GM18909 (cell line): Measurements from ENCODE around the gene PDK2.
A peak's percentile ranks its signal among the peaks of the same experiment; 100 is the strongest.

Experiments
- ATAC-seq: cut with Tn5 transposase; IDR thresholded peaks from one replicate; pipeline ENCODE4 v1.9.1; 2021; ENCODE audit warnings: mild to moderate bottlenecking; ENCODE audit not compliant: unreplicated experiment, poor library complexity

Gene PDK2

DNA sequence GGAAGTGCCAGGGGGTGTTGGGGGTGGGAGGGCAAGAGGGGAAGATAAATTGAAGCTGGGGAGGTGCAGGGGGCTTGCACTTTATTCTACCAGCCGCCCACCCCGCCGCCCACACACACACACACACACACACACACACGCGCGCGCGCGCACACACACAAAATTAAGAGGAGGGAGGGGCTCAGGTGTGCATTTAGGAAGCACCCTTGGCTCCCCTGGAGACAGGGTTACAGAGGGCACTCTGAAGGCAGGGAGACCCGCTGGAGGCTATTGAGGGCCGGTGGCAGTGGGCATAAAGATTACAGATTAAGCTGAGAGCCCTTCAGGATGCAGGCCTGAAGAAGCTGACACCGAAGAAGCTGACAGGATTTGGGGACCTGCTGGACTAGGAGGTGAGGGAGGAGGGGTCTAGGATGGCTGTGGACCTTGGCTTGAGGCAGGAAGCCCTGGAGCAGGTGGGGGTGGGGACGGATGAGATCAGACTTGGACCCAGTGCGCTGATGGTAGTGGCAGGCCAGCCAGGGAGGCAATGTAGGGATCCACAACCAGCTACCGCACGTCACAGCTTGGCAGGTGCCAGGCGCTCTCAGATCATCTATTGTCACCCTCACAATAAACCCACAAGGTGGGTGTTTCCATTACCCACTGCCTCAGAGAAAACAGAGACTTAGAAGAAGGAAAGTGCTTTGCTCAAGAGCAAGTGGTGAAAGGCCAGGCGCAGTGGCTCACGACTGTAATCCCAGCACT lies 35.6 kb downstream of the PDK2 start:
- no peak for ATAC-seq

GRCh38 chr17:50132104-50132794 lies 37.1 kb downstream of the PDK2 start:
- ATAC-seq: no peak

DNA sequence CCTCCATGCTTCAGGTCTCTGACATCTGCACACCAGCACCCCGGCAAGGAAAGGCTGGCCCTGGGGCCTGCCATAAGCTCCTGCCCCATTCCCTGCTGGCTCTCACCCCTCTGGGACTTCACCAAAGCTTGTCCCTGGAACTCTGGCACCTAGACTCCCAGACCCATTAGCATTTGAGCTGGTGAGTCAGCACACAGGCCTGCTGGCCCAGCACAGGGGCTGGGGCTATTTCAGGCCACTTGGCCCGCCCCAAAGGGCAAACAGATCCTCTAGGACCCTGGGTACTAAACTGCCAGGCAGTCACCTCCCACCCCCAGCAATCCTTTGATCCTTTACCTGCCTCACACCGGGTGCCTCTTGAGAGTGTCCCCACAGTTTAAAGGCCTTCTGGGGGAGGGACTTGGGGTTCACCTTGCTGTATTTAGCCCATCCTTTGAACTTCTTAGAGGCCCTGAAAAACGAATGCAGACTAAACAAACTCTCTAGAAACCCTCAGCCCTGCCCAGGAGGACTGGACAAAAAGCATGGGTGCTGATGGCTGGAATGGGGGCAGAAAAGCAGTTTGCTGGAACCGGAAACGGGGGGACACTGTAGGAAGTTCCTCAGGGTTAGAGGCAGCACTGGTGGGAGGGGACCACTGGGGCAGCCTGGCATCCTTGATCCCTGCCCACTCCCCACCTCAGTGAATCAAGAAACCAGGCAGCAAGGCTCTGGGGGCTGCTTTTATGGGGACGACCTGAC lies 38.0 kb downstream of the PDK2 start:
- no peak for ATAC-seq

- no peak for ATAC-seq
Observed at GRCh38 chr17:50133769-50134099, 38.6 kb downstream of the PDK2 start.

- no peak for ATAC-seq
Observed at GRCh38 chr17:50134206-50135110, 39.3 kb downstream of the PDK2 start.

GRCh38 chr17:50135316-50136095 lies 40.4 kb downstream of the PDK2 start:
- no peak for ATAC-seq

DNA sequence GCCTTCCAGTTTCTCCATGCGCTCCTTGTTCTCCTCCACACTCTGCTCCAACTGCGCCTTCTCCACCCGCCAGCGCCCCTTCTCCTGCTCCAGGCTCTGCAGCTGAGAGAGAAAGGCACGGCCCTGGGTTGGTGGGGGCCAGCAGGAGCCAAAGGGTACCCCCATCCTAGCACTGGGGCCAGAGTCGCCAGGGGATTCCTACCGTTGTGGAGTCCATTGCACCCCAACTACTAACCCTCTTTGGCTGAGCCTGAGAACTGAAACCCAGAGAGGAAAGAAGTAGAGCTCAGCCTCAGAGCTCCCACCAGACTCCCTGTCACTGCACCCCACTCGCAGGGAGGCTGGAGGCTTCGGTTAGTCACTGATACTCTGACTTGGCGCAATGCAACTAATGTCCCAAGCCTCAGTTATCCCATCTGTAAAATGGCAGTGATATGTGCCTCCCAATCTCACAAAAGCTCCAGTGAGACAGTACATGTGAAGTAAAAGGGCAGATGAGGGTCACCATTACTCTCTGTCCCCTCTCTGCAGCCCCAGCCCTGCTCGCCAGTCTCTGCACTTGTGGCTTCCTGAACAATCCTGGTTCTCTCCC lies 41.0 kb downstream of the PDK2 start:
- ATAC-seq: no peak

GRCh38 chr17:50137042-50137441 lies 41.9 kb downstream of the PDK2 start:
- no peak for ATAC-seq

- no peak for ATAC-seq
Observed at GRCh38 chr17:50139185-50139783, 44.1 kb downstream of the PDK2 start.

- ATAC-seq: peak; percentile 68
Observed at GRCh38 chr17:50139950-50140885, 45.1 kb downstream of the PDK2 start.

- no peak for ATAC-seq
Observed at GRCh38 chr17:50141026-50141744, 46.0 kb downstream of the PDK2 start.

DNA sequence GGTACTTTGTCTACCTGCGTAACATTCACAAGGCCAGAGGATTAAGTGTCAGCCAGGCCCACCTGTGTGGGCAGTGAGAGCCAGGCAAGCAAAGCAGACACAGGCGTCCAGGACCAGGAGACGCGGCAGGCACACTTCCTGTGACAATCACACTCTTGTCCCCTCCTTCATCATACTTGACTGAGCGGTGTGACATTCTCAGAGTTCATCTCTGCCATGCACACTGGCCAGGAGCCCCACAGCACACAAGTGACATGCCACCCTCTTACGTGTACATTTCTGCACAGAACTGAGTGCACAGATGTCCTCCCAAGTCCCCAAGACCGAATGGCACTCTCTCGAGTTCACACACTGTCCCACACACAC lies 46.6 kb downstream of the PDK2 start:
- ATAC-seq: no peak

GRCh38 chr17:50143461-50144176 lies 48.5 kb downstream of the PDK2 start:
- no peak for ATAC-seq

DNA sequence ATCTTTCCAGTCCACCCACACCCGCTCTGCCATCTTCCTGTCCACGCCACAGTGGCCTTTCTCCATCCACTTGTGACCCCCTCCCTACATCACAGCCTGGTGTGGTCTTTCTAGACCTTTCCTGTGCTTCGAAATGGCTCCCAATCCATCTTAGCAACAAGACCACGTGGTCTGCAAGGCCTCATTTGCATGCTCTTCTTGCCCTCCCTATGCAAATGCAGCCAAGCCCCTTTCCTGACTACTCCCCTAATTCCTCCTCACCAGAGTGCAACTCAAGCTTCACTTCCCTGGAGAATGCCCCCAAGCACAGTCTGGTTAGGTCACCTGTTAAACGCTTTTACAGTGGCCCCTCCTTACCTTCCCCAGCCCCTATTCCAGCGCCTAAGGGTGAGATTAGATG lies 49.2 kb downstream of the PDK2 start:
- no peak for ATAC-seq

GRCh38 chr17:50144845-50145531 lies 49.8 kb downstream of the PDK2 start:
- no peak for ATAC-seq
